Measurements from ENCODE around the gene KANK4.

GRCh38 chr1:62268315-62268714, 50.9 kb downstream of the KANK4 start:
- no peak for TF ChIP-seq YY1 (IDR thresholded peaks at IDR 0.05; ENCODE audit: low read depth)
- TF ChIP-seq REST (IDR thresholded peaks at IDR 0.05; ENCODE audit: low read depth) = no peak
- no peak for TF ChIP-seq TAF1 (IDR thresholded peaks at IDR 0.05; ENCODE audit: low read depth)
- no peak for TF ChIP-seq NFIC (IDR thresholded peaks at IDR 0.05)
- TF ChIP-seq RAD21 (IDR thresholded peaks at IDR 0.05; ENCODE audit: low read depth) = no peak
